Vagina (tissue), 2 donors: ENCODE measurements around the gene PCDHA5.

Experiments used
- POLR2A ChIP-seq, 2 donors: fragments of 450-650 bp; IDR thresholded peaks; one replicate each; pipeline ENCODE4 v1.6.1; 2017; ENCODE audit warnings: antibody characterized with exemption in 2 of 2, mild to moderate bottlenecking in 2 of 2, moderate library complexity in 2 of 2
- TF ChIP-seq, protein P1 (sequence below), 3 experiments: fragments of 450-650 bp in 2 of 3; fragments of 200-600 bp in 1 of 3; sonication (generic) in 1 of 3; IDR thresholded peaks; one replicate each; pipeline ENCODE4 v1.5.1; 2017 to 2019; ENCODE audit warnings: antibody characterized with exemption in 3 of 3, mild to moderate bottlenecking in 2 of 3, moderate library complexity in 2 of 3

DNA sequence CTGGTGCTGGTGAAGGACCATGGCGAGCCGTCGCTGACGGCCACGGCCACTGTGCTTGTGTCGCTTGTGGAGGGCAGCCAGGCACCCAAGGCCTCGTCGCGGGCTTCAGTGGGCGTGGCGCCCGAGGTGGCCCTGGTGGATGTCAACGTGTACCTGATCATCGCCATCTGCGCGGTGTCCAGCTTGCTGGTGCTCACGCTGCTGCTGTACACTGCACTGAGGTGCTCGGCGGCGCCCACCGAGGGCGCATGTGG lies 36.5 kb downstream of the PCDHA5 start:
- TF ChIP-seq, protein P1, sequence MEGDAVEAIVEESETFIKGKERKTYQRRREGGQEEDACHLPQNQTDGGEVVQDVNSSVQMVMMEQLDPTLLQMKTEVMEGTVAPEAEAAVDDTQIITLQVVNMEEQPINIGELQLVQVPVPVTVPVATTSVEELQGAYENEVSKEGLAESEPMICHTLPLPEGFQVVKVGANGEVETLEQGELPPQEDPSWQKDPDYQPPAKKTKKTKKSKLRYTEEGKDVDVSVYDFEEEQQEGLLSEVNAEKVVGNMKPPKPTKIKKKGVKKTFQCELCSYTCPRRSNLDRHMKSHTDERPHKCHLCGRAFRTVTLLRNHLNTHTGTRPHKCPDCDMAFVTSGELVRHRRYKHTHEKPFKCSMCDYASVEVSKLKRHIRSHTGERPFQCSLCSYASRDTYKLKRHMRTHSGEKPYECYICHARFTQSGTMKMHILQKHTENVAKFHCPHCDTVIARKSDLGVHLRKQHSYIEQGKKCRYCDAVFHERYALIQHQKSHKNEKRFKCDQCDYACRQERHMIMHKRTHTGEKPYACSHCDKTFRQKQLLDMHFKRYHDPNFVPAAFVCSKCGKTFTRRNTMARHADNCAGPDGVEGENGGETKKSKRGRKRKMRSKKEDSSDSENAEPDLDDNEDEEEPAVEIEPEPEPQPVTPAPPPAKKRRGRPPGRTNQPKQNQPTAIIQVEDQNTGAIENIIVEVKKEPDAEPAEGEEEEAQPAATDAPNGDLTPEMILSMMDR (IDR thresholded peaks at IDR 0.05), result no peak
- no peak for TF ChIP-seq POLR2A (IDR thresholded peaks at IDR 0.05)
